Measurements from ENCODE around the gene EPB41L4A. TPM values are rescaled to one million over a fixed set of nuclear protein-coding genes. Genes with fewer than 3 reads are reported as not detected.

The EPB41L4A gene
- total and polyA plus RNA-seq, 9 donors = 3.3 to 9.1 (median 6.1) TPM

- Histone ChIP-seq H3K4me3 (ENCODE audit: low read length) (no peak overlapping the region), H3K36me3 (ENCODE audit: control insufficient read depth, insufficient read depth, low read length) (no peaks in the 10 kb centered on the region), H3K9me3 (replicated peaks; ENCODE audit: control insufficient read depth, low read depth, low read length) (no peaks in the 10 kb centered on the region), H3K27me3 (ENCODE audit: control insufficient read depth, insufficient read depth, low read length) (no peaks in the 10 kb centered on the region), H3K27ac (ENCODE audit: low read length) (no peak overlapping the region), H3K4me1 (ENCODE audit: control insufficient read depth, insufficient read depth, low read length) (peaks cover under 1% of the 10 kb centered on the region)
- no peak for DNase-seq
These were observed 264.0 kb downstream of the EPB41L4A start for GRCh38 chr5:112154940-112155686.

GRCh38 chr5:112149727-112150126 is 269.4 kb downstream of the EPB41L4A start:
- Histone ChIP-seq H3K27ac (ENCODE audit: low read length) (no peak overlapping the region), H3K9me3 (replicated peaks; ENCODE audit: control insufficient read depth, low read depth, low read length) (no peaks in the 10 kb centered on the region), H3K4me1 (ENCODE audit: control insufficient read depth, insufficient read depth, low read length) (peaks cover 2% of the 10 kb centered on the region), H3K36me3 (ENCODE audit: control insufficient read depth, insufficient read depth, low read length) (no peaks in the 10 kb centered on the region), H3K4me3 (ENCODE audit: low read length) (no peak overlapping the region), H3K27me3 (ENCODE audit: control insufficient read depth, insufficient read depth, low read length) (no peaks in the 10 kb centered on the region)
- 73% methylated on average over 3 of the region's 4 CpGs for WGBS (ENCODE audit: insufficient coverage)
- no peak for DNase-seq

DNA sequence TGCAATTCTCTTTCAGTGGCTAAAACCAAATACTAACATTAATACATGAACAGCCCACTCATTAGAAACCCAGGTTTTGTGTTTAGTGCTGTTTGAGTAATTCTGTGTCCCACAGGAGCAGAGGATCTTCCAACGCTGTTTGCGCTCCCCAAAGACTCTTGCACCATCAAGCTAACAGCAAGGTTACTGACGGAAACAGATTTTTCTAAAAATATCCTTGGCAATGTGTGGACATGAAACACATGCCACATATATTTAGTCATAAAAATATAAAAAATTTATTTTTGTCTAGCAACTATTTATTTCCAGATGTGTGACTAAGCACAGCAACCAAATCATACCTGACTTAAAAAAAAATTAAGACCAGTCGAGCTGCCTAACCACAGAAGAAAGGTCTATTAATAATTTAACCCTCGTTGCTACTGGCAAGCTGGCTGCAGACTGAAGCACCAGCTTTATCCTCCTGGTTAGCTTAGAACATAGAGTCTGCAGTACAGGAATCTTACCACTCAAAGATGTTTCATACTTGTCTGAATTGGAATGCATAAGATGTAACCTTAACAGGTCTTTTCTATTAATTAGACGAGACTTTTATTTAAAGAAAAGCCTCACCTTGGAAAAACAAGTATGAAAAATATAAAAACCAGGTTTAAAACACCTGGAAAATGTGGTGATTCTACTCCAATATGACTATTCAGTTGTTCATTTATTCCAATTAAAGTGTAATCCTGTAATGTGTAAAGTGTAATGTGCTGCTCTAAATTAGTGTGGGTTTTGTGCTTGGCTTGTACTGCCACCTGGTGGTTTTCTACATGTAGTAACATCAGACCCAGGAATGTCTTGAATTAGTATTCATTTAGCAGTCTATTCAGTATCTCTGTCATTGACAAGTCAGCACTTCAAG is 272.5 kb downstream of the EPB41L4A start:
- peak overlapping the region; percentile 69 for H3K27ac ChIP-seq (ENCODE audit: low read length)
- H3K9me3 ChIP-seq (replicated peaks; ENCODE audit: control insufficient read depth, low read depth, low read length) = no peaks in the 10 kb centered on the region
- no peaks in the 10 kb centered on the region for H3K27me3 ChIP-seq (ENCODE audit: control insufficient read depth, insufficient read depth, low read length)
- no CpG with 5 or more reads among the region's 6 CpGs for WGBS (ENCODE audit: insufficient coverage)
- DNase-seq = peak; percentile 93
- peaks cover 6% of the 10 kb centered on the region for H3K4me1 ChIP-seq (ENCODE audit: control insufficient read depth, insufficient read depth, low read length)
- H3K36me3 ChIP-seq (ENCODE audit: control insufficient read depth, insufficient read depth, low read length) = no peaks in the 10 kb centered on the region
- H3K4me3 ChIP-seq (ENCODE audit: low read length) = no peak overlapping the region

DNA sequence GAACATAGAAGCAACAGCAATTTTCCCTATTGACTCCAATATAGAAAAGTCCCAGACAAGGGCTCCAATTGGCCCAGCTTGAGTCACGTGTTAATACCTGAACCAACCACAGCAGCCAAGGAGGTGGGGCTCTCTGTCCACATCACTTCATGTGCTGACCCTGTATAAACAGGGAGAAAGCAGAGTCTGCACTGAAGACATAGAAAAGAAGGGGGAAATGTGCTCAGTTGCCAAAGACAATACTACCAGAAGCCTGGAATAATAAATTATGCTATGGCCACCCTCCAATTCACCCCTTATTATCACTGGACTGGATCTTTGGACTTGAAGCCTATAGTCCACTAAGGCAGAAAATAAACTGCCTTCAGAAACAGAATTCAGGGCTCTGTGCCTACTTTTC is 275.4 kb downstream of the EPB41L4A start:
- peak; percentile 52 for DNase-seq
- H3K27ac ChIP-seq (ENCODE audit: low read length) = no peak overlapping the region

DNA sequence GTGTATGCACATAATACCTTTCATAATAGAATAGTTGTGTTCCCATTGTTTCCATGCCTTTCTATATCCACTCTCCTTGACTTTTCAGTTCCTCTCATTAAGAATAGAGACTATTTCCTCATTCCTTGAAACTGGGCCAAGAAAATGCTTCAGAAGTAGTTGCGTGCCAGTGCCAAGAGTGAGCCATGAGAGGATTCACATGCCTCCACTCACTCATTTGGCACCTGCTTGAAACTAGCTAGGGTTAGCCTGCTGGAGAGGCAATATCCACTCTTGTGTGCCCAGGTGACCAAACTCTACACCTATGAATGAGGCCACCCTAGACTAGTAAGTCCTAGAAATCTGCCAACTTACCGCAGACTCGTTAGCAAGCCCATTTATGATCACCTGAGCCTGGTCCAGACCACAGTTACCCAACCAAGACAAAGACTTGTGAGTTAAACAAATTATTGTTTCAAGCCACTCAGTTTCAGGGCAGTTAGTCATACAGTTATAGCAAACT is 276.3 kb downstream of the EPB41L4A start:
- no peaks in the 10 kb centered on the region for H3K27me3 ChIP-seq (ENCODE audit: control insufficient read depth, insufficient read depth, low read length)
- H3K4me1 ChIP-seq (ENCODE audit: control insufficient read depth, insufficient read depth, low read length) = peaks cover 6% of the 10 kb centered on the region
- peak; percentile 56 for DNase-seq
- no peak overlapping the region for H3K4me3 ChIP-seq (ENCODE audit: low read length)
- no peaks in the 10 kb centered on the region for H3K9me3 ChIP-seq (replicated peaks; ENCODE audit: control insufficient read depth, low read depth, low read length)
- no peak overlapping the region for H3K27ac ChIP-seq (ENCODE audit: low read length)
- H3K36me3 ChIP-seq (ENCODE audit: control insufficient read depth, insufficient read depth, low read length) = no peaks in the 10 kb centered on the region
- WGBS (ENCODE audit: insufficient coverage) = 50% methylated on average over 1 of the region's 3 CpGs

More for the DNA sequence above, 275.4 kb downstream of the EPB41L4A start:
- Histone ChIP-seq H3K4me1 (ENCODE audit: control insufficient read depth, insufficient read depth, low read length) (peaks cover 6% of the 10 kb centered on the region), H3K4me3 (ENCODE audit: low read length) (no peak overlapping the region), H3K9me3 (replicated peaks; ENCODE audit: control insufficient read depth, low read depth, low read length) (no peaks in the 10 kb centered on the region), H3K27me3 (ENCODE audit: control insufficient read depth, insufficient read depth, low read length) (no peaks in the 10 kb centered on the region), H3K36me3 (ENCODE audit: control insufficient read depth, insufficient read depth, low read length) (no peaks in the 10 kb centered on the region)
- no CpG with 5 or more reads among the region's 1 CpG for WGBS (ENCODE audit: insufficient coverage)

GRCh38 chr5:112141582-112141981 is 277.5 kb downstream of the EPB41L4A start:
- WGBS (ENCODE audit: insufficient coverage) = 44% methylated on average over 2 of the region's 3 CpGs
- DNase-seq = no peak
- no peak overlapping the region for H3K4me3 ChIP-seq (ENCODE audit: low read length)
- no peaks in the 10 kb centered on the region for H3K36me3 ChIP-seq (ENCODE audit: control insufficient read depth, insufficient read depth, low read length)
- no peak overlapping the region for H3K27ac ChIP-seq (ENCODE audit: low read length)
- no peaks in the 10 kb centered on the region for H3K9me3 ChIP-seq (replicated peaks; ENCODE audit: control insufficient read depth, low read depth, low read length)
- H3K27me3 ChIP-seq (ENCODE audit: control insufficient read depth, insufficient read depth, low read length) = no peaks in the 10 kb centered on the region
- H3K4me1 ChIP-seq (ENCODE audit: control insufficient read depth, insufficient read depth, low read length) = peaks cover 5% of the 10 kb centered on the region

- H3K4me1 ChIP-seq (ENCODE audit: control insufficient read depth, insufficient read depth, low read length) = peaks cover 3% of the 10 kb centered on the region
- H3K27me3 ChIP-seq (ENCODE audit: control insufficient read depth, insufficient read depth, low read length) = no peaks in the 10 kb centered on the region
- WGBS (ENCODE audit: insufficient coverage) = 43% methylated on average over 1 of the region's 2 CpGs
- H3K36me3 ChIP-seq (ENCODE audit: control insufficient read depth, insufficient read depth, low read length) = no peaks in the 10 kb centered on the region
- no peak overlapping the region for H3K27ac ChIP-seq (ENCODE audit: low read length)
- no peaks in the 10 kb centered on the region for H3K9me3 ChIP-seq (replicated peaks; ENCODE audit: control insufficient read depth, low read depth, low read length)
- H3K4me3 ChIP-seq (ENCODE audit: low read length) = no peak overlapping the region
- DNase-seq = no peak
These were observed 280.6 kb downstream of the EPB41L4A start for GRCh38 chr5:112138526-112138925.

- H3K36me3 ChIP-seq (ENCODE audit: control insufficient read depth, insufficient read depth, low read length) = no peaks in the 10 kb centered on the region
- H3K27me3 ChIP-seq (ENCODE audit: control insufficient read depth, insufficient read depth, low read length) = no peaks in the 10 kb centered on the region
- H3K9me3 ChIP-seq (replicated peaks; ENCODE audit: control insufficient read depth, low read depth, low read length) = no peaks in the 10 kb centered on the region
- 47% methylated on average over 3 of the region's 6 CpGs for WGBS (ENCODE audit: insufficient coverage)
- H3K27ac ChIP-seq (ENCODE audit: low read length) = no peak overlapping the region
- H3K4me1 ChIP-seq (ENCODE audit: control insufficient read depth, insufficient read depth, low read length) = no peaks in the 10 kb centered on the region
- no peak overlapping the region for H3K4me3 ChIP-seq (ENCODE audit: low read length)
- DNase-seq = peak; percentile 33
These were observed 282.3 kb downstream of the EPB41L4A start for GRCh38 chr5:112136773-112137172.

DNA sequence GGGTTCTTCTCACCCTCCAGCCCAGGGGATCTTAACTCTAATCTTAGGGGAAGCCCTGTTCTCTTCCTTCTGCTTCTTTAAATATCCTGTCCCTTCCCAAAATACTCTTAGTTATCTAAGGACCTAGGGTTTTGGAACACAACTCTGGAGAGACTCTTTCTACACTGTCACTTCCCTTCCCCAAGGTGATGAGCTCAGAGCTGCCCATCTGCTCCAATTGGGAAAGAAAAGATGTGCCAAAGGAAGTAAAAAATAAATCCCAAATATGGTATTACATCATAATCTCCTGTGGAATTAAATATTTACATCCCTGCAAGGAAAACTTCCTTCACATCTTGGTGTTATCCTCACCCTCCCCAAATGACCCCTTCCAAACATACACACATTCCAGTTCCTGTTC is 291.2 kb downstream of the EPB41L4A start:
- Histone ChIP-seq H3K9me3 (replicated peaks; ENCODE audit: control insufficient read depth, low read depth, low read length) (no peaks in the 10 kb centered on the region), H3K4me3 (ENCODE audit: low read length) (no peak overlapping the region), H3K36me3 (ENCODE audit: control insufficient read depth, insufficient read depth, low read length) (no peaks in the 10 kb centered on the region), H3K27me3 (ENCODE audit: control insufficient read depth, insufficient read depth, low read length) (no peaks in the 10 kb centered on the region), H3K4me1 (ENCODE audit: control insufficient read depth, insufficient read depth, low read length) (no peaks in the 10 kb centered on the region), H3K27ac (ENCODE audit: low read length) (no peak overlapping the region)
- DNase-seq = peak; percentile 50

DNA sequence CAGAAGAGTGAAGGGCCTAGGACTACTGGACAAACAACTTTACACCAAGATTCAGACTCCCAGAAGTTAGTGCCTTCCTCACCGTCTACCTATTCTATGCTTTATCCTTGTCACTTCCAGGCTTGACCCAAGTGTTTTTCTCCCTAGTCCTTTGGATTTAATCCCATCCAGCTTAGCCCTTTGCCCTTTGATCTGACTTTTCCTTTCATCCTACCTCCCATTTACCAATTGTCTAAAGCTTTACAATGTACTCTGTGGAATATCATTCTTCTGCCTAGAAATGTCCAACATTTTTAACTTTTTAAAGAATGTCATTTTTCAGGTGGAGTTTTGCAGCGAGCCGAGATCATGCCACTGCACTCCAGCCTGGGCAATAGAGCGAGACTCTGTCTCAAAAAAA is 292.1 kb downstream of the EPB41L4A start:
- no peaks in the 10 kb centered on the region for H3K9me3 ChIP-seq (replicated peaks; ENCODE audit: control insufficient read depth, low read depth, low read length)
- no peak overlapping the region for H3K4me3 ChIP-seq (ENCODE audit: low read length)
- WGBS (ENCODE audit: insufficient coverage) = 67% methylated on average over 1 of the region's 4 CpGs
- H3K4me1 ChIP-seq (ENCODE audit: control insufficient read depth, insufficient read depth, low read length) = no peaks in the 10 kb centered on the region
- no peaks in the 10 kb centered on the region for H3K36me3 ChIP-seq (ENCODE audit: control insufficient read depth, insufficient read depth, low read length)
- no peak overlapping the region for H3K27ac ChIP-seq (ENCODE audit: low read length)
- DNase-seq = no peak
- H3K27me3 ChIP-seq (ENCODE audit: control insufficient read depth, insufficient read depth, low read length) = no peaks in the 10 kb centered on the region
